ENCODE results near the gene LYPD1.

DNA sequence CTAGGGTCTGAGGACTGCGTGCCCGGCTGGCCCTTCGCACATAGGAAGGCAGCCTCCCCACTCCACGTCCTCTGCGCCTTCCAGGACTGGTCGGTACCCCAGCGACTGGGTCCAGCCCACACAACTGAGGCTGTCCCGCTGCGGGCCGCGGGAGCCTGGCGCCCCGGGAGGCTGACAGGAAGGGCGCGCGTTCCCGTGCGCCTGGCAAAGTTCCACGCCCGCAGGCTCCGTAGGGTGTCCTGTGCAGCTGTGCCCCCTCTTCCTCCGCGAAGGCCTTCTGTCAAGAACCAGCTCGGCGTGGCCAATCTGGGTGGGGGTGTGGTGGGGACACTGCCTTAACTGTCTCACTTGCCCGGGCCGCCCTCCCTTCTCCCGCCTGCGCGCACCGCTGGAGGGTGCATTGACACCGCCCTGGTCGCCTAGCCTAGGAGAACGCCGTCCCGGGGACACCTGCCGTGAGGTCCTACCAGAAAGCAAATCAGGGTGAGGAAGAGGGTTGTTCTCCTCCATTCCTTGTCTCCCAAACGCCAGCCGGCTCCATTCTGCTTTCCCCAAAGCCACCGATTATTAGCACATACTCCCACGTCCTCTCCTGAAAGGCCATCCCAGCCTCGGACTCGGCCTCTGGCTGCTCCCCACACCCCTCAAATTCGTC lies 618 bp upstream of the LYPD1 start:
- TF ChIP-seq GABPA (tag; conservative IDR thresholded peaks at IDR 0.05; ENCODE audit: low read depth) (no peak), NBN (IDR thresholded peaks at IDR 0.05; ENCODE audit: low read depth) (no peak), RBM39 (optimal IDR thresholded peaks at IDR 0.05; ENCODE audit: low read depth, low read length) (no peak), PHB (CRISPR knock-in tag; IDR thresholded peaks at IDR 0.05) (no peak), HMG20A (CRISPR knock-in tag; conservative IDR thresholded peaks at IDR 0.05) (no peak), NCOA1 (IDR thresholded peaks at IDR 0.05; ENCODE audit: low read depth) (no peak), XRCC4 (IDR thresholded peaks at IDR 0.05; ENCODE audit: extremely low read depth, insufficient read depth, insufficient read length) (no peak)
- TF ChIP-seq, protein P1, sequence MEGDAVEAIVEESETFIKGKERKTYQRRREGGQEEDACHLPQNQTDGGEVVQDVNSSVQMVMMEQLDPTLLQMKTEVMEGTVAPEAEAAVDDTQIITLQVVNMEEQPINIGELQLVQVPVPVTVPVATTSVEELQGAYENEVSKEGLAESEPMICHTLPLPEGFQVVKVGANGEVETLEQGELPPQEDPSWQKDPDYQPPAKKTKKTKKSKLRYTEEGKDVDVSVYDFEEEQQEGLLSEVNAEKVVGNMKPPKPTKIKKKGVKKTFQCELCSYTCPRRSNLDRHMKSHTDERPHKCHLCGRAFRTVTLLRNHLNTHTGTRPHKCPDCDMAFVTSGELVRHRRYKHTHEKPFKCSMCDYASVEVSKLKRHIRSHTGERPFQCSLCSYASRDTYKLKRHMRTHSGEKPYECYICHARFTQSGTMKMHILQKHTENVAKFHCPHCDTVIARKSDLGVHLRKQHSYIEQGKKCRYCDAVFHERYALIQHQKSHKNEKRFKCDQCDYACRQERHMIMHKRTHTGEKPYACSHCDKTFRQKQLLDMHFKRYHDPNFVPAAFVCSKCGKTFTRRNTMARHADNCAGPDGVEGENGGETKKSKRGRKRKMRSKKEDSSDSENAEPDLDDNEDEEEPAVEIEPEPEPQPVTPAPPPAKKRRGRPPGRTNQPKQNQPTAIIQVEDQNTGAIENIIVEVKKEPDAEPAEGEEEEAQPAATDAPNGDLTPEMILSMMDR (IDR thresholded peaks at IDR 0.05 in 2 of 3, conservative IDR thresholded peaks at IDR 0.05 in 1 of 3; ENCODE audit: insufficient read depth in 2 of 3, low read depth in 1 of 3, low read length in 3 of 3): no peak
- TF ChIP-seq, protein P2, sequence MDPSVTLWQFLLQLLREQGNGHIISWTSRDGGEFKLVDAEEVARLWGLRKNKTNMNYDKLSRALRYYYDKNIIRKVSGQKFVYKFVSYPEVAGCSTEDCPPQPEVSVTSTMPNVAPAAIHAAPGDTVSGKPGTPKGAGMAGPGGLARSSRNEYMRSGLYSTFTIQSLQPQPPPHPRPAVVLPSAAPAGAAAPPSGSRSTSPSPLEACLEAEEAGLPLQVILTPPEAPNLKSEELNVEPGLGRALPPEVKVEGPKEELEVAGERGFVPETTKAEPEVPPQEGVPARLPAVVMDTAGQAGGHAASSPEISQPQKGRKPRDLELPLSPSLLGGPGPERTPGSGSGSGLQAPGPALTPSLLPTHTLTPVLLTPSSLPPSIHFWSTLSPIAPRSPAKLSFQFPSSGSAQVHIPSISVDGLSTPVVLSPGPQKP (CRISPR knock-in tag; IDR thresholded peaks at IDR 0.05): no peak
